DND-41 (cell line): ENCODE results near the gene HEATR1.

Source experiments
- ATAC-seq: fragments of 200-7000 bp; cut with Tn5 transposase; 3 replicates; pipeline ENCODE4 v1.9.1; 2021; ENCODE audit warnings: low read depth; ENCODE audit not compliant: insufficient read depth
- DNase-seq: peaks from one replicate; pipeline ENCODE4 v3.0.0-alpha.2; 2020
- H2AFZ ChIP-seq: 2 replicates; pipeline ENCODE4 v1.6.0; 2012; ENCODE audit warnings: low read depth, low read length
- H3K27ac ChIP-seq: 2 replicates; pipeline ENCODE4 v1.5.1; 2012; ENCODE audit warnings: low read length, inconsistent platforms
- H3K27me3 ChIP-seq: fragments of 200-600 bp; sonication (generic); 2 replicates; pipeline ENCODE4 v1.6.0; 2012; ENCODE audit warnings: low read length, mild to moderate bottlenecking, inconsistent platforms; ENCODE audit not compliant: insufficient read depth, poor library complexity
- H3K36me3 ChIP-seq: 2 replicates; pipeline ENCODE4 v1.5.1; 2012; ENCODE audit warnings: low read length, inconsistent platforms; ENCODE audit not compliant: insufficient read depth
- H3K4me1 ChIP-seq: 2 replicates; pipeline ENCODE4 v1.5.1; 2012; ENCODE audit warnings: mild to moderate bottlenecking, low read length; ENCODE audit not compliant: insufficient read depth
- H3K4me2 ChIP-seq: 2 replicates; pipeline ENCODE4 v1.6.0; 2012; ENCODE audit warnings: mild to moderate bottlenecking, moderate library complexity, low read length, inconsistent platforms; ENCODE audit not compliant: insufficient read depth
- H3K4me3 ChIP-seq, 2 experiments: fragments of 200-600 bp in 1 of 2; shearing (Covaris generic) in 1 of 2; 2 replicates each; pipeline ENCODE4 v1.5.1; 2012 to 2016; ENCODE audit warnings: inconsistent platforms in 2 of 2, low read length in 2 of 2, mild to moderate bottlenecking in 2 of 2, low read depth in 1 of 2, moderate library complexity in 1 of 2
- H3K79me2 ChIP-seq: 2 replicates; pipeline ENCODE4 v1.6.0; 2012; ENCODE audit warnings: low read length, inconsistent platforms; ENCODE audit not compliant: insufficient read depth
- H3K9ac ChIP-seq: 2 replicates; pipeline ENCODE4 v1.6.0; 2012; ENCODE audit warnings: low read depth, mild to moderate bottlenecking, inconsistent platforms, low read length, moderate library complexity
- H3K9me3 ChIP-seq: 2 replicates; pipeline ENCODE4 v1.5.1; 2012; ENCODE audit warnings: low read length, moderate library complexity, mild to moderate bottlenecking, inconsistent platforms; ENCODE audit not compliant: insufficient read depth, severe bottlenecking
- H4K20me1 ChIP-seq: 2 replicates; pipeline ENCODE4 v1.6.0; 2012; ENCODE audit warnings: low read length; ENCODE audit not compliant: insufficient read depth
- EZH2 ChIP-seq: IDR thresholded peaks from 3 replicates; pipeline ENCODE4 v1.6.1; 2012; ENCODE audit warnings: borderline replicate concordance, low read depth, mild to moderate bottlenecking, moderate library complexity, low read length, inconsistent platforms; ENCODE audit not compliant: severe bottlenecking
- TF ChIP-seq, protein P1 (sequence below): IDR thresholded peaks from 2 replicates; pipeline ENCODE4 v1.5.1; 2012; ENCODE audit warnings: borderline replicate concordance, low read length, moderate library complexity, mild to moderate bottlenecking; ENCODE audit not compliant: poor library complexity, severe bottlenecking; ENCODE audit errors: extremely low read depth

Gene HEATR1

DNA sequence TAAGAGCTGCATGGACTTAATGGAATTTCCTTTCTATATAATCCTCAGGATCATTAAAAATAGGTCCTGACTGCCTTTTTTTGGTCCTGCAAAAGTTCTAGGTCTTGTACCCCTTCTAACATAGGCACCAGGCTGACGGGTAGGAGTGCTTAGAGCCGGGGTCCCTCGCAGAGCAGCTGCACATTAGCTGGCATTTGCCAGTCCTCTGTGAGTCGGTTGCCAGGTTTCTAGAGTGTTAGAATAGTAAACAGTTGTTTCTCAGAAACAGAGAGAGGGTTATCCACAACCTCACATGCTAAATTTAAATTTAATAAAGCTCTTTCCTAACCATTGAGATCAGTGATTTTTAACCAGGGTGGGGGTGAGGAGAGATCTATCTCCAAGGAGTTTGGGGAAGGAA lies 35.4 kb upstream of the HEATR1 start:
- TF ChIP-seq, protein P1, sequence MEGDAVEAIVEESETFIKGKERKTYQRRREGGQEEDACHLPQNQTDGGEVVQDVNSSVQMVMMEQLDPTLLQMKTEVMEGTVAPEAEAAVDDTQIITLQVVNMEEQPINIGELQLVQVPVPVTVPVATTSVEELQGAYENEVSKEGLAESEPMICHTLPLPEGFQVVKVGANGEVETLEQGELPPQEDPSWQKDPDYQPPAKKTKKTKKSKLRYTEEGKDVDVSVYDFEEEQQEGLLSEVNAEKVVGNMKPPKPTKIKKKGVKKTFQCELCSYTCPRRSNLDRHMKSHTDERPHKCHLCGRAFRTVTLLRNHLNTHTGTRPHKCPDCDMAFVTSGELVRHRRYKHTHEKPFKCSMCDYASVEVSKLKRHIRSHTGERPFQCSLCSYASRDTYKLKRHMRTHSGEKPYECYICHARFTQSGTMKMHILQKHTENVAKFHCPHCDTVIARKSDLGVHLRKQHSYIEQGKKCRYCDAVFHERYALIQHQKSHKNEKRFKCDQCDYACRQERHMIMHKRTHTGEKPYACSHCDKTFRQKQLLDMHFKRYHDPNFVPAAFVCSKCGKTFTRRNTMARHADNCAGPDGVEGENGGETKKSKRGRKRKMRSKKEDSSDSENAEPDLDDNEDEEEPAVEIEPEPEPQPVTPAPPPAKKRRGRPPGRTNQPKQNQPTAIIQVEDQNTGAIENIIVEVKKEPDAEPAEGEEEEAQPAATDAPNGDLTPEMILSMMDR, result no peak
- no peak for TF ChIP-seq EZH2
- H3K27ac ChIP-seq, result no peak overlapping the region
- H3K9ac ChIP-seq, result no peak overlapping the region

DNA sequence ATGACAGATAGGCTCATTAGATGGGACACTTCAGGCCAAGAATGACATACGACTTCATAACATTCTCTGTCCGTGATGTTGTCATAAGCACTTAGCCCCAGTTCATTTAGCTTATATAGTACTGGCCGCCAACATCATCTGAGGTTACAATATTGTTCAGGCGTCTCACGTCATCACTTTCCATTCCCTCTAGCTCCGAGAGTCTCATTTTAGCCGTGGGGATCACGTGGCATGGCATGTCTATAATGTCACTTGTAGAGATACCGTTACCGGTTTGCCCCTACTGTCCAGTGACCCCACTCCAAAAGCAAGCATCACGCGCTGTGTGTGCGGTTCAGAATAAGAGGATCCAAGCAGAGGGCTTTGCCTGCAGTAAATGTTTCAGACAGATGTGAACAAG lies 34.6 kb upstream of the HEATR1 start:
- ATAC-seq (no peak), DNase-seq (no peak)
- Histone ChIP-seq H4K20me1 (no peaks in the 10 kb centered on the region), H3K4me3 (no peak overlapping the region), H3K79me2 (no peaks in the 10 kb centered on the region), H3K36me3 (no peaks in the 10 kb centered on the region), H3K27me3 (no peaks in the 10 kb centered on the region), H3K9me3 (no peaks in the 10 kb centered on the region), H3K9ac (no peak overlapping the region), H3K27ac (no peak overlapping the region), H3K4me1 (no peaks in the 10 kb centered on the region), H3K4me2 (no peak overlapping the region), H2AFZ (no peak overlapping the region)
- TF ChIP-seq, protein P1, result no peak
- no peak for TF ChIP-seq EZH2

More for the DNA sequence above, 35.4 kb upstream of the HEATR1 start:
- no peaks in the 10 kb centered on the region for H3K79me2 ChIP-seq
- H3K36me3 ChIP-seq, result no peaks in the 10 kb centered on the region
- no peaks in the 10 kb centered on the region for H3K4me1 ChIP-seq
- H3K27me3 ChIP-seq, result no peaks in the 10 kb centered on the region
- no peak overlapping the region for H3K4me3 ChIP-seq
- ATAC-seq, result no peak
- no peak for DNase-seq
- H4K20me1 ChIP-seq, result no peaks in the 10 kb centered on the region
- no peak overlapping the region for H3K4me2 ChIP-seq
- H2AFZ ChIP-seq, result no peak overlapping the region
- H3K9me3 ChIP-seq, result no peaks in the 10 kb centered on the region

DNA sequence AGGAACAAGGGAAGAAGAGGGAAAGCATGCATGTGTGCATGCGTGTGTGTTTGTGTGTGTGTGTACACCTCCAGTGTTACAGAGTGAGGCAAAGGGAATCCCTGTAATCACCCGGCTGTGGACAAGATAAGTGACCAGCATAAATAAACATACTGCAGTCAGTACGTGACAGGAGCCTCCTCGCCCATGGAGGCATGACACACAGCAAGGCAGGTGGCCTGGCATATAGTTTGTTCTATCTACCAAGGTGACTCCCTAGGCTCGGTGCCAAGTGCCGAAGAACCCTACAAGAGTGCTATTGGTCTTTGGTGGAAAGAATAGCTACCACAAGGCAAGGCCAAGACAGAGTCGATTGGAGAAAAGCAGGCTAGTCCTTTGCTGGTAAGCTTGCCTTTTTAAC lies 31.7 kb upstream of the HEATR1 start:
- Histone ChIP-seq H2AFZ (no peak overlapping the region), H3K4me2 (no peak overlapping the region), H3K9ac (no peak overlapping the region), H3K4me1 (no peaks in the 10 kb centered on the region), H3K36me3 (no peaks in the 10 kb centered on the region), H3K27me3 (no peaks in the 10 kb centered on the region), H3K27ac (no peak overlapping the region), H3K4me3 (no peak overlapping the region), H4K20me1 (no peaks in the 10 kb centered on the region), H3K79me2 (no peaks in the 10 kb centered on the region), H3K9me3 (no peaks in the 10 kb centered on the region)
- DNase-seq, result no peak
- TF ChIP-seq EZH2, result no peak
- TF ChIP-seq, protein P1, result no peak
- no peak for ATAC-seq
